HEK293T (cell line): ENCODE data around the gene TBC1D2.

Experiments used
- CTCF ChIA-PET: fragments of 350-600 bp; formaldehyde crosslinking; extraction: SDS; loops from one replicate; lab custom pipeline; 2021; ENCODE audit warnings: antibody characterized with exemption, inconsistent platforms; lab: Yijun Ruan, JAX
- POLR2A ChIA-PET: fragments of 350-600 bp; formaldehyde crosslinking; extraction: SDS; loops from one replicate; lab custom pipeline; 2020; ENCODE audit warnings: antibody characterized with exemption, inconsistent platforms; lab: Yijun Ruan, JAX
- DNase-seq: peaks from one replicate; pipeline ENCODE4 v3.0.0; 2012; ENCODE audit warnings: mixed read lengths; ENCODE audit errors: extremely low spot score
- ARNT ChIP-seq: fragments of 450-650 bp; IDR thresholded peaks from 2 replicates; pipeline ENCODE4 v1.6.1; 2017; ENCODE audit warnings: mild to moderate bottlenecking
- BHLHE40 ChIP-seq: fragments of 450-650 bp; IDR thresholded peaks from 2 replicates; pipeline ENCODE4 v1.6.1; 2016; ENCODE audit warnings: mild to moderate bottlenecking, moderate library complexity, borderline replicate concordance
- CTBP1 ChIP-seq: fragments of 450-650 bp; IDR thresholded peaks from 2 replicates; pipeline ENCODE4 v1.6.1; 2016; ENCODE audit warnings: borderline replicate concordance
- ELF4 ChIP-seq: fragments of 450-650 bp; IDR thresholded peaks from 2 replicates; pipeline ENCODE4 v1.6.1; 2017; ENCODE audit warnings: antibody characterized with exemption
- FOXA1 ChIP-seq: fragments of 450-650 bp; IDR thresholded peaks from 2 replicates; pipeline ENCODE4 v1.6.1; 2016; ENCODE audit warnings: mild to moderate bottlenecking
- FOXK2 ChIP-seq: fragments of 450-650 bp; IDR thresholded peaks from 2 replicates; pipeline ENCODE4 v1.6.1; 2016; ENCODE audit warnings: mild to moderate bottlenecking
- FOXM1 ChIP-seq: fragments of 450-650 bp; IDR thresholded peaks from 2 replicates; pipeline ENCODE4 v1.6.1; 2017; ENCODE audit warnings: mild to moderate bottlenecking, borderline replicate concordance
- HDGF ChIP-seq: fragments of 450-650 bp; IDR thresholded peaks from 2 replicates; pipeline ENCODE4 v1.6.1; 2017; ENCODE audit warnings: antibody characterized with exemption, borderline replicate concordance
- L3MBTL2 ChIP-seq: fragments of 450-650 bp; conservative IDR thresholded peaks from 2 replicates; pipeline ENCODE4 v1.6.1; 2016; ENCODE audit warnings: mild to moderate bottlenecking
- LEF1 ChIP-seq: fragments of 450-650 bp; IDR thresholded peaks from 2 replicates; pipeline ENCODE4 v1.6.1; 2017; ENCODE audit warnings: mild to moderate bottlenecking, borderline replicate concordance
- NFRKB ChIP-seq: fragments of 450-650 bp; IDR thresholded peaks from 2 replicates; pipeline ENCODE4 v1.6.1; 2016; ENCODE audit warnings: mild to moderate bottlenecking, moderate library complexity
- PKNOX1 ChIP-seq: fragments of 450-650 bp; IDR thresholded peaks from 2 replicates; pipeline ENCODE4 v1.6.1; 2016
- SP1 ChIP-seq: fragments of 450-650 bp; IDR thresholded peaks from 2 replicates; pipeline ENCODE4 v1.6.1; 2017
- SUZ12 ChIP-seq: fragments of 450-650 bp; IDR thresholded peaks from 2 replicates; pipeline ENCODE4 v1.6.1; 2016; ENCODE audit warnings: mild to moderate bottlenecking
- TARDBP ChIP-seq: fragments of 450-650 bp; IDR thresholded peaks from 2 replicates; pipeline ENCODE4 v1.6.1; 2016
- ZNF384 ChIP-seq: fragments of 450-650 bp; IDR thresholded peaks from 2 replicates; pipeline ENCODE4 v1.6.1; 2016

The TBC1D2 gene

GRCh38 chr9:98249771-98250170 lies 5.7 kb downstream of the TBC1D2 start:
- POLR2A ChIA-PET, result no interaction called here
- DNase-seq, result no peak
- no peak for TF ChIP-seq HDGF
- TF ChIP-seq ARNT, result no peak
- no peak for TF ChIP-seq ELF4
- TF ChIP-seq FOXA1, result no peak
- TF ChIP-seq BHLHE40, result no peak
- no peak for TF ChIP-seq TARDBP
- no peak for TF ChIP-seq ZNF384
- TF ChIP-seq CTBP1, result no peak
- no peak for TF ChIP-seq NFRKB
- TF ChIP-seq SUZ12, result no peak
- TF ChIP-seq L3MBTL2, result no peak
- no peak for TF ChIP-seq PKNOX1
- TF ChIP-seq FOXK2, result no peak
- TF ChIP-seq LEF1, result no peak
- no peak for TF ChIP-seq FOXM1
- no peak for TF ChIP-seq SP1
- CTCF ChIA-PET, result no interaction called here

- CTCF ChIA-PET, result no interaction called here
- TF ChIP-seq LEF1 (no peak), ARNT (no peak), PKNOX1 (no peak), FOXK2 (no peak), FOXM1 (no peak), CTBP1 (no peak), TARDBP (no peak), ELF4 (no peak), HDGF (no peak), NFRKB (no peak), ZNF384 (no peak), FOXA1 (no peak), SP1 (no peak), SUZ12 (no peak), BHLHE40 (no peak), L3MBTL2 (no peak)
- no peak for DNase-seq
- POLR2A ChIA-PET, result no interaction called here
Observed at GRCh38 chr9:98248737-98249474, 6.5 kb downstream of the TBC1D2 start.

- ChIA-PET CTCF (no interaction called here), POLR2A (interaction anchor here (0.9 to 1.3 kb wide), 2 partner anchors 8 to 9 kb away, joined by 5 to 7 read pairs; partner anchors contain the start of gene TBC1D2)
- DNase-seq, result no peak
- TF ChIP-seq ZNF384, result no peak
- TF ChIP-seq NFRKB, result no peak
- TF ChIP-seq FOXM1, result no peak
- no peak for TF ChIP-seq L3MBTL2
- no peak for TF ChIP-seq FOXA1
- no peak for TF ChIP-seq FOXK2
- no peak for TF ChIP-seq LEF1
- no peak for TF ChIP-seq PKNOX1
- no peak for TF ChIP-seq ELF4
- TF ChIP-seq ARNT, result no peak
- no peak for TF ChIP-seq SUZ12
- no peak for TF ChIP-seq CTBP1
- TF ChIP-seq SP1, result no peak
Observed at GRCh38 chr9:98247831-98248657, 7.4 kb downstream of the TBC1D2 start.

GRCh38 chr9:98242426-98242825 lies 13.0 kb downstream of the TBC1D2 start:
- ChIA-PET CTCF (interaction anchor here (1.3 kb wide), 1 partner anchor 13 kb away, joined by 6 read pairs; the partner anchor contains the start of gene TBC1D2), POLR2A (no interaction called here)
- TF ChIP-seq L3MBTL2 (no peak), ZNF384 (no peak), ELF4 (no peak), HDGF (no peak)
- no peak for DNase-seq

- POLR2A ChIA-PET, result interaction anchor here (1.2 kb wide), 1 partner anchor 14 kb away, joined by 8 read pairs; the partner anchor contains the start of gene TBC1D2
- DNase-seq, result no peak
- no peak for TF ChIP-seq BHLHE40
- CTCF ChIA-PET, result interaction anchor here (0.8 to 1.3 kb wide), 3 partner anchors 12 to 20 kb away, joined by 3 to 6 read pairs (median 4); partner anchors contain the start of gene TBC1D2
Observed at GRCh38 chr9:98241357-98242300, 13.8 kb downstream of the TBC1D2 start.
